Stomach (tissue), 4 donors: Measurements from ENCODE around the gene MRPS24.

Experiments used
- POLR2A ChIP-seq, 4 donors: fragments of 450-650 bp; IDR thresholded peaks; one replicate each; pipeline ENCODE4 v1.6.1; 2016; ENCODE audit warnings: antibody characterized with exemption in 4 of 4, control low read depth in 2 of 4, mild to moderate bottlenecking in 1 of 4, moderate library complexity in 1 of 4
- POLR2AphosphoS5 ChIP-seq, 3 donors: sonication (generic); formaldehyde crosslinking; IDR thresholded peaks; one replicate each; pipeline ENCODE4 v1.6.1; 2016; ENCODE audit warnings: antibody characterized with exemption in 3 of 3
- TF ChIP-seq, protein P1 (sequence below), 7 experiments: fragments of 450-650 bp in 4 of 7; fragments of 200-600 bp in 3 of 7; sonication (generic) in 3 of 7; IDR thresholded peaks; one replicate each; pipeline ENCODE4 v1.5.1; 2016 to 2019; ENCODE audit warnings: antibody characterized with exemption in 7 of 7, control low read depth in 2 of 7, mild to moderate bottlenecking in 1 of 7

DNA sequence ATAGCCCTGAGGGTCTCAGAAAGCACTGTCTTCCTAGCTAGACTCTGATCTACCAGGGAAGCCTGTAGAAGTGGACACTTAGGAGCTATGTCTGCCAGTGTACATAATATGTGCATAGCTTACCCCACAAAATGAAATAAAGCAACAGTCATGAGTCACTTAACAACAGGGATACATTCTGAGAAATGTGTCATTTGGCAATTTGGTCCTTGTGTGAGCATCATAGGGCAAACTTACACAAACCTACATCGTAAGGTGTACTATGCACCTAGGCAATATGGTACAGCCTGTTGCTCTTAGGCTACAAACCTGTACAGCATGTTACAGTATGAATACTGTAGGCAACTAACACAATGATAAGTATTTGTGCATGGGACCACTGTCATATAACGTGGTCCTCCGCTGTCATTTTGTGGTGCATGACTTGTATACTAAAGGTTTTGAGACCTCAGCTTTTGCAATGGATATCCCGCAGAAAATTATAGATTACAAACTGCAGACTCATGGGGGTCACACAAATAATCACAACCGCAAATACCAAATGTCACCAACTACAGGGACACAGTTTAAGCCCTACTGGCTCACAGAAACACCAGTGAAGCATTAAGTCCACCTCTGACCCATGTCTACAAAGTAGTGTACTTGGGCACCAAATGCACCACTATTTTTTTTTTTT, 35.4 kb upstream of the MRPS24 start:
- TF ChIP-seq POLR2A (IDR thresholded peaks at IDR 0.05) (no peak), POLR2AphosphoS5 (IDR thresholded peaks at IDR 0.05) (no peak)
- TF ChIP-seq, protein P1, sequence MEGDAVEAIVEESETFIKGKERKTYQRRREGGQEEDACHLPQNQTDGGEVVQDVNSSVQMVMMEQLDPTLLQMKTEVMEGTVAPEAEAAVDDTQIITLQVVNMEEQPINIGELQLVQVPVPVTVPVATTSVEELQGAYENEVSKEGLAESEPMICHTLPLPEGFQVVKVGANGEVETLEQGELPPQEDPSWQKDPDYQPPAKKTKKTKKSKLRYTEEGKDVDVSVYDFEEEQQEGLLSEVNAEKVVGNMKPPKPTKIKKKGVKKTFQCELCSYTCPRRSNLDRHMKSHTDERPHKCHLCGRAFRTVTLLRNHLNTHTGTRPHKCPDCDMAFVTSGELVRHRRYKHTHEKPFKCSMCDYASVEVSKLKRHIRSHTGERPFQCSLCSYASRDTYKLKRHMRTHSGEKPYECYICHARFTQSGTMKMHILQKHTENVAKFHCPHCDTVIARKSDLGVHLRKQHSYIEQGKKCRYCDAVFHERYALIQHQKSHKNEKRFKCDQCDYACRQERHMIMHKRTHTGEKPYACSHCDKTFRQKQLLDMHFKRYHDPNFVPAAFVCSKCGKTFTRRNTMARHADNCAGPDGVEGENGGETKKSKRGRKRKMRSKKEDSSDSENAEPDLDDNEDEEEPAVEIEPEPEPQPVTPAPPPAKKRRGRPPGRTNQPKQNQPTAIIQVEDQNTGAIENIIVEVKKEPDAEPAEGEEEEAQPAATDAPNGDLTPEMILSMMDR (IDR thresholded peaks at IDR 0.05), result no peak
